Measurements from ENCODE around the gene STYXL2.

STYXL2 gene

GRCh38 chr1:167093846-167094516 lies at the start of gene STYXL2:
Gene STYXL2, plus strand, starts transcription at chr1:167094075. Its CDS starts 775 bp downstream, at chr1:167094850.
- DNase-seq, result no peak

GRCh38 chr1:167051907-167052306 lies 42.0 kb upstream of the STYXL2 start:
- no peak for DNase-seq

- no peak for DNase-seq
These were observed 41.5 kb upstream of the STYXL2 start for GRCh38 chr1:167052389-167052788.

- no peak for DNase-seq
These were observed 39.3 kb upstream of the STYXL2 start for GRCh38 chr1:167054531-167054930.

- DNase-seq, result no peak
These were observed 38.8 kb upstream of the STYXL2 start for GRCh38 chr1:167054946-167055630.

- no peak for DNase-seq
These were observed 37.2 kb upstream of the STYXL2 start for GRCh38 chr1:167056529-167057231.

- no peak for DNase-seq
These were observed 36.6 kb upstream of the STYXL2 start for GRCh38 chr1:167057241-167057688.

GRCh38 chr1:167059045-167059808 lies 34.6 kb upstream of the STYXL2 start:
- DNase-seq, result no peak

GRCh38 chr1:167059809-167060107 lies 34.1 kb upstream of the STYXL2 start:
- DNase-seq, result no peak

- no peak for DNase-seq
These were observed 33.5 kb upstream of the STYXL2 start for GRCh38 chr1:167060141-167061072.

GRCh38 chr1:167061073-167061464 lies 32.8 kb upstream of the STYXL2 start:
- DNase-seq, result no peak

- no peak for DNase-seq
These were observed 29.3 kb upstream of the STYXL2 start for GRCh38 chr1:167064621-167065020.

- no peak for DNase-seq
These were observed 28.4 kb upstream of the STYXL2 start for GRCh38 chr1:167065471-167065870.

GRCh38 chr1:167066333-167067122 lies 27.3 kb upstream of the STYXL2 start:
- peak; percentile 25 for DNase-seq

GRCh38 chr1:167067904-167068303 lies 26.0 kb upstream of the STYXL2 start:
- no peak for DNase-seq

GRCh38 chr1:167068761-167069160 lies 25.1 kb upstream of the STYXL2 start:
- DNase-seq, result no peak

GRCh38 chr1:167071286-167071685 lies 22.6 kb upstream of the STYXL2 start:
- DNase-seq, result no peak

- no peak for DNase-seq
These were observed 17.7 kb upstream of the STYXL2 start for GRCh38 chr1:167076136-167076710.

- no peak for DNase-seq
These were observed 16.6 kb upstream of the STYXL2 start for GRCh38 chr1:167077128-167077867.

- DNase-seq, result no peak
These were observed 16.0 kb upstream of the STYXL2 start for GRCh38 chr1:167077868-167078210.
